OCI-LY7 (cell line): ENCODE measurements around the gene ZDHHC9. TPM values are rescaled to one million over a fixed set of nuclear protein-coding genes. Genes with fewer than 3 reads are reported as not detected.

ENCODE experiments used
- BruUV-seq: library from RNA; stranded (reverse); fragments of 400-500 nt; replicated peaks from 2 replicates; lab custom pipeline; 2021; lab: Mats Ljungman, UMichigan
- CTCF ChIA-PET: fragments of 300-600 bp; sonication (Branson Sonifier 250); formaldehyde crosslinking; loops from one replicate; lab custom pipeline; 2022; ENCODE audit warnings: antibody characterized with exemption; ENCODE audit not compliant: unreplicated experiment; lab: Charles Lee
- POLR2A ChIA-PET: fragments of 300-600 bp; sonication (Branson Sonifier 250); formaldehyde crosslinking; loops from one replicate; lab custom pipeline; 2022; ENCODE audit warnings: antibody characterized with exemption; lab: Charles Lee
- DNase-seq: peaks from one replicate; pipeline ENCODE4 v3.0.0-alpha.2; 2015; ENCODE audit warnings: low spot score
- H2AFZ ChIP-seq: fragments of 200-600 bp; sonication (generic), shearing (Covaris generic); 2 replicates; pipeline ENCODE4 v1.6.1; 2014; ENCODE audit warnings: mild to moderate bottlenecking, antibody characterized with exemption, low read length, moderate library complexity
- H3K27ac ChIP-seq: fragments of 200-600 bp; sonication (generic); 2 replicates; pipeline ENCODE4 v1.5.1; 2014; ENCODE audit warnings: mixed run types, low read depth, mild to moderate bottlenecking, moderate library complexity, low read length, inconsistent platforms; ENCODE audit not compliant: poor library complexity, severe bottlenecking
- H3K36me3 ChIP-seq: fragments of 200-600 bp; sonication (generic); 2 replicates; pipeline ENCODE4 v1.6.1; 2014; ENCODE audit warnings: mild to moderate bottlenecking, antibody characterized with exemption, low read length, moderate library complexity, mixed read lengths; ENCODE audit not compliant: insufficient read depth
- H3K4me1 ChIP-seq: fragments of 200-600 bp; sonication (generic); 2 replicates; pipeline ENCODE4 v1.5.1; 2014; ENCODE audit warnings: mild to moderate bottlenecking, low read length; ENCODE audit not compliant: insufficient read depth, poor library complexity, severe bottlenecking
- H3K4me2 ChIP-seq: fragments of 200-600 bp; sonication (generic); 2 replicates; pipeline ENCODE4 v1.6.1; 2014; ENCODE audit warnings: mild to moderate bottlenecking, low read length
- H3K4me3 ChIP-seq: fragments of 200-600 bp; sonication (generic); 2 replicates; pipeline ENCODE4 v1.5.1; 2014; ENCODE audit warnings: mild to moderate bottlenecking, low read depth, low read length; ENCODE audit not compliant: poor library complexity, severe bottlenecking
- H3K79me2 ChIP-seq: fragments of 200-600 bp; sonication (generic); 2 replicates; pipeline ENCODE4 v1.6.1; 2016; ENCODE audit warnings: low read depth, mild to moderate bottlenecking, low read length, moderate library complexity, mixed read lengths; ENCODE audit not compliant: insufficient read depth
- H3K9me2 ChIP-seq: fragments of 200-600 bp; sonication (generic); 2 replicates; pipeline ENCODE4 v1.6.1; 2016; ENCODE audit warnings: mild to moderate bottlenecking, low read length, mixed read lengths; ENCODE audit not compliant: insufficient read depth
- H3K9me3 ChIP-seq: fragments of 200-600 bp; sonication (generic); 2 replicates; pipeline ENCODE4 v1.6.1; 2014; ENCODE audit warnings: mild to moderate bottlenecking, mixed run types, low read length, mixed read lengths
- H4K20me1 ChIP-seq: fragments of 200-600 bp; sonication (generic); 2 replicates; pipeline ENCODE4 v1.6.1; 2014; ENCODE audit warnings: mild to moderate bottlenecking, antibody characterized with exemption, low read length, moderate library complexity, mixed read lengths; ENCODE audit not compliant: insufficient read depth
- EZH2phosphoT487 ChIP-seq: fragments of 200-600 bp; sonication (generic); IDR thresholded peaks from 2 replicates; pipeline ENCODE4 v1.6.1; 2018; ENCODE audit warnings: low read depth, borderline replicate concordance, mild to moderate bottlenecking, mixed run types, antibody characterized with exemption, low read length, moderate library complexity, mixed read lengths
- intact Hi-C: fragments of 100-400 bp; cut with micrococcal nuclease; formaldehyde crosslinking; loops from one replicate; pipeline ENCODE4 v1.10.0; 2022; ENCODE audit not compliant: unreplicated experiment
- total RNA-seq, 2 experiments: library from RNA; depleted of rRNA in 1 of 2; stranded (reverse); fragments of >200 nt in 1 of 2; shearing (Covaris generic) in 1 of 2; gene quantifications; 2 replicates each; pipeline ENCODE4 v1.2.3, GENCODE V29; 2014 to 2022
- TF ChIP-seq, protein P1 (sequence below): fragments of 200-600 bp; sonication (generic); conservative IDR thresholded peaks from 2 replicates; pipeline ENCODE4 v1.5.1; 2014; ENCODE audit warnings: mild to moderate bottlenecking, antibody characterized with exemption, low read length, moderate library complexity, mixed read lengths

ZDHHC9 gene
- total RNA-seq, 2 experiments from 2014 or later: 8.2 to 11.3 TPM

DNA sequence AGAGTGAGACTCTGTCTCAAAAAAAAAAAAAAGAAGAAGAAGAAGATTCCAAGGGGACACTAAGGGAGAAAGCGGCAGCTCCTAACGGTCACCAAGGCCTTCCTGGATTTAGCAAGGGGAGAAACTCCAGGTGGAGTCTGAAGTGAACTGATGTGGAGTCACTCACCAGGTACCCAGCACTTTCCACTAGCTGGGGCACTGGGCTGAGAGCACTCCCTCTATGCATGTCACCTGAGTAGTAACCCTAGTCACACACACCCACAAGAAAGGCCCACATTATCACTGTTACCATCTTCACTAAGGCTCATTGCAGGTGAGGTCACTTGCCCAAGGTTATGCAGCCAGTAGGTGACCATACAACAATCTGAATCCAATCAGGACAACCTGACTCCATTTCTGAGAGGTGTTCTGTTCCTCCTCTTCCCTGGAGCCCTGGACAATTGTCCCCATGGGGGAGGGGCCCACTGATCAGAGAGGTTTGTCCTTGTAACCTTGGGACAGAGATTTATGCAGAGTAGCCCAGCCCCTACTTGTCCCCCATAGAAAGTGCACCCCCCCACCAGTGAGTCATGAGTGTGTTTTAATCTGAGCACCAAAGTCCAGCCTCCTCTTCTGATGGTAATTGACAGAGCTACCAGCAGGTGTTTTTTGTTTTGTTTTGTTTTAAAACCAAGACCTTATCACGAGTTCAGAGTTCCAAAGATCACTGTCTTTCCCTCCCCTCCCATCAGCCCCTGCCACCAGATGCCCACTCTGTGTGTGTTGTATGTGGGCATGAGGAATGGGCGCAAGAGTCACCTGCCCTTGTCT, 69.8 kb downstream of the ZDHHC9 start:
- Histone ChIP-seq H3K27ac (peak overlapping the region; percentile 99), H3K4me1 (peaks cover 97% of the 10 kb centered on the region), H3K36me3 (no peaks in the 10 kb centered on the region), H4K20me1 (no peaks in the 10 kb centered on the region), H3K4me3 (no peak overlapping the region), H3K9me3 (0 out of 2 replicates have a peak, but pooled peaks cover 4% of the 10 kb centered on the region), H3K4me2 (peak overlapping the region; percentile 70), H2AFZ (no peak overlapping the region; the same call in 1 of the 2 replicates), H3K9me2 (no peaks in the 10 kb centered on the region), H3K79me2 (peaks cover 4% of the 10 kb centered on the region; the same call in 1 of the 2 replicates)
- no peak for DNase-seq
- POLR2A ChIA-PET: interaction anchor here (0.6 to 7.9 kb wide), 6 partner anchors 9 to 15 kb away, joined by 3 to 126 read pairs (median 10); partner anchors contain the start of gene SASH3
- intact Hi-C loops: loop anchor here (10.0 kb wide), 1 partner anchor 311 kb away; no protein-coding TSS in a partner anchor
- CTCF ChIA-PET: no interaction called here
- no TSS peak for BruUV-seq
- TF ChIP-seq EZH2phosphoT487: no peak
- TF ChIP-seq, protein P1, sequence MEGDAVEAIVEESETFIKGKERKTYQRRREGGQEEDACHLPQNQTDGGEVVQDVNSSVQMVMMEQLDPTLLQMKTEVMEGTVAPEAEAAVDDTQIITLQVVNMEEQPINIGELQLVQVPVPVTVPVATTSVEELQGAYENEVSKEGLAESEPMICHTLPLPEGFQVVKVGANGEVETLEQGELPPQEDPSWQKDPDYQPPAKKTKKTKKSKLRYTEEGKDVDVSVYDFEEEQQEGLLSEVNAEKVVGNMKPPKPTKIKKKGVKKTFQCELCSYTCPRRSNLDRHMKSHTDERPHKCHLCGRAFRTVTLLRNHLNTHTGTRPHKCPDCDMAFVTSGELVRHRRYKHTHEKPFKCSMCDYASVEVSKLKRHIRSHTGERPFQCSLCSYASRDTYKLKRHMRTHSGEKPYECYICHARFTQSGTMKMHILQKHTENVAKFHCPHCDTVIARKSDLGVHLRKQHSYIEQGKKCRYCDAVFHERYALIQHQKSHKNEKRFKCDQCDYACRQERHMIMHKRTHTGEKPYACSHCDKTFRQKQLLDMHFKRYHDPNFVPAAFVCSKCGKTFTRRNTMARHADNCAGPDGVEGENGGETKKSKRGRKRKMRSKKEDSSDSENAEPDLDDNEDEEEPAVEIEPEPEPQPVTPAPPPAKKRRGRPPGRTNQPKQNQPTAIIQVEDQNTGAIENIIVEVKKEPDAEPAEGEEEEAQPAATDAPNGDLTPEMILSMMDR: no peak

DNA sequence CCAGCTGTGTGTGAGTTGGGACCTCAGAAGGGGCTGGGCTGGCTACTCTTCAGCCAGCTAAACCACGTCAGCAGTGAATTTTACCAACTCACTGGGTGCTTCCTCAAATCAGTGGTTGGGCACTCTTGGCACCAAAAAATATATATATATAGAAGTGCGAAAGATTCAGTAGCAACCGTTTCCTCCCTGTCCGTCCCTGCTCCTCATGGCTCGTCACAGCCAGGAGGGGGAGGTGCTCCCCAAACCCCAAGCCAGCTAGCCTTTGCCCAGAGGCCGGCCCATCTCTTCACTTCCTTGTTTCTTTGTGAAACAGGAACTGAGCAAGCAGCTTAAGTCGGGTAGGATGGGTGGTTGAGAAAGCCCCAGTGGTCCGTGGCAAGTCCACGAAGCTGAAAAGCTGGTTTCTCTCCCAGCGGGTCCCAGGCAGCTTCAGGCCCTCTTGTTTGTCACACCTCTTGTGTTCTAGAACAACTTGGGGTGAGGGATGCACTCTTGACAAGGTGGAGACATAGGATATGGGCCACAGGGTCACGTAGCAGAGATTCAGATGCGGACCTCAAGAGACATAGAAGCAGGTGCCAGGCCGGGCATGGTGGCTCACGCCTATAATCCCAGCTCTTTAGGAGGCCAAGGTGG, 70.8 kb downstream of the ZDHHC9 start:
- H3K4me3 ChIP-seq: peak overlapping the region; percentile 21
- intact Hi-C loops: loop anchor here (10.0 kb wide), 1 partner anchor 312 kb away; no protein-coding TSS in a partner anchor
- no peak for TF ChIP-seq EZH2phosphoT487
- TF ChIP-seq, protein P1: peak; percentile 25; the same call in 1 of the 2 replicates
- no peaks in the 10 kb centered on the region for H3K79me2 ChIP-seq
- H3K9me2 ChIP-seq: no peaks in the 10 kb centered on the region
- peak overlapping the region; percentile 70 for H3K4me2 ChIP-seq
- 0 out of 2 replicates have a peak, but pooled peaks cover 4% of the 10 kb centered on the region for H3K9me3 ChIP-seq
- ChIA-PET POLR2A (interaction anchor here (1.4 to 7.9 kb wide), 6 partner anchors 10 to 313 kb away, joined by 3 to 126 read pairs (median 10); partner anchors contain the start of gene SASH3), CTCF (interaction anchor here (1.2 to 1.7 kb wide), 3 partner anchors 8 to 18 kb away, joined by 3 to 9 read pairs (median 7); no protein-coding TSS in a partner anchor)
- H4K20me1 ChIP-seq: no peaks in the 10 kb centered on the region
- no peaks in the 10 kb centered on the region for H3K36me3 ChIP-seq
- DNase-seq: peak; percentile 92
- H3K27ac ChIP-seq: peak overlapping the region; percentile 99
- TSS peak; percentile 62 for BruUV-seq
- no peak overlapping the region for H2AFZ ChIP-seq
- peaks cover 97% of the 10 kb centered on the region for H3K4me1 ChIP-seq
